ENCODE data around the gene LDLRAD2. TPM values are rescaled to one million over a fixed set of nuclear protein-coding genes. Genes with fewer than 3 reads are reported as not detected.

Gene LDLRAD2
- total and polyA plus RNA-seq, 10 of the 15 experiments (the other 5 are each of a cell fraction or from before 2014, with no cell fraction given): 0.04 to 0.23 (median 0.11) TPM; not detected in 7

- TF ChIP-seq ZNF687 (IDR thresholded peaks at IDR 0.05) (no peak), RELA (IDR thresholded peaks at IDR 0.05; ENCODE audit: borderline replicate concordance, partially characterized antibody) (no peak), NR2C1 (IDR thresholded peaks at IDR 0.05) (no peak)
Observed at GRCh38 chr1:21823980-21824702, 12.1 kb downstream of the LDLRAD2 start (continued).

GRCh38 chr1:21824926-21825325, 12.9 kb downstream of the LDLRAD2 start:
- DNase-seq (ENCODE audit: low read depth, low spot score) (no peak), ATAC-seq (no peak), FAIRE-seq (no peak)
- TF ChIP-seq CREB1 (IDR thresholded peaks at IDR 0.05; ENCODE audit: low read depth) (no peak), ZZZ3 (IDR thresholded peaks at IDR 0.05; ENCODE audit: control insufficient read depth, insufficient read length, low read depth) (no peak), MLLT1 (IDR thresholded peaks at IDR 0.05) (no peak)
- no TSS peak for BruUV-seq (replicated peaks)
- in situ Hi-C loops (cut with MboI) (no loop called here), intact Hi-C loops (cut with micrococcal nuclease; ENCODE audit: unreplicated experiment) (no loop called here)
- no peaks in the 10 kb centered on the region for H3K9me3 ChIP-seq (replicated peaks; ENCODE audit: control insufficient read depth, insufficient read depth, low read length)
- H3K27me3 ChIP-seq (replicated peaks in 1 of 2; ENCODE audit: control insufficient read depth in 2 of 2, insufficient read depth in 2 of 2, low read length in 1 of 2): no peaks in the 10 kb centered on the region
- 48% methylated on average over 2 of the region's 2 CpGs for WGBS (ENCODE audit: insufficient coverage, insufficient replicate concordance, low lambda C conversion rate, missing lambda C conversion rate)
- H3K79me2 ChIP-seq (ENCODE audit: control insufficient read depth, insufficient read depth, low read length): no peaks in the 10 kb centered on the region
- ChIA-PET CTCF (no interaction called here), POLR2A (no interaction called here), SMC1A (ENCODE audit: uncharacterized antibody, unreplicated experiment) (interaction anchor here (0.5 kb wide), 1 partner anchor 100 kb away, joined by 3 read pairs; no protein-coding TSS in a partner anchor), RAD21 (ENCODE audit: unreplicated experiment) (no interaction called here)
- H2AFZ ChIP-seq (ENCODE audit: control insufficient read depth, low read depth, low read length): no peak overlapping the region
- H3K4me1 ChIP-seq (ENCODE audit: control insufficient read depth, insufficient read depth, low read length): no peaks in the 10 kb centered on the region
- no peak overlapping the region for H3K9ac ChIP-seq (ENCODE audit: control insufficient read depth, insufficient read depth, low read length)
- no peak overlapping the region for H3K27ac ChIP-seq (ENCODE audit: control insufficient read depth, insufficient read depth)
- no peaks in the 10 kb centered on the region for H3K36me3 ChIP-seq (ENCODE audit: control insufficient read depth in 2 of 2, insufficient read depth in 2 of 2, low read length in 1 of 2)
- no peak overlapping the region for H3K4me3 ChIP-seq
- no peak overlapping the region for H3K4me2 ChIP-seq (ENCODE audit: control insufficient read depth, insufficient read depth)
- no peaks in the 10 kb centered on the region for H4K20me1 ChIP-seq (ENCODE audit: control insufficient read depth, insufficient read depth)

Data from GM12878 (cell line).